Measurements from ENCODE around the gene FMO4. TPM values are rescaled to one million over a fixed set of nuclear protein-coding genes. Genes with fewer than 3 reads are reported as not detected.

The FMO4 gene
- total and polyA plus RNA-seq, 9 of the 15 experiments (the other 6 are each of a cell fraction or from before 2014, with no cell fraction given), result 0.25 to 1.1 (median 0.54) TPM; not detected in 2

DNA sequence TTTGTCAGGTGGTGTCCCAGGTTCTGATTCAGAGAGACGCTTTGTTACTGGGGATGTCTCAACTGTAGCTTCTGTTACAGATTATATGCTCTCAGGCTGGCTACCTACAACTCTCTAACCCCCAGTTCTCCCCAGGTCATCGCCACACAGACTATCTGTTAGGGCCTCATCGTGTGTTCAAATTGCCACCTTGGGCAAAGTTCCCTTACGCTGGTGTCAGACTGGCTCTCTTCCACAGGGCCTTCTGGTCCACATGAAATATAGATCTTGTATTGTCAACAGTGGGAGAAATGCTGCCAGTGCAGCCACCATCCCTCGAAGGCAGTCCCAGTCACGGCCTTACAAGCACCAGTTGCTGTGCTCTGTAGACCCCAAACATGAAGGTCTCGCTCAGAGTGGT, 15.3 kb downstream of the FMO4 start:
- ATAC-seq (no peak), DNase-seq (ENCODE audit: extremely low read depth in 1 of 4, low spot score in 3 of 4) (no peak), FAIRE-seq (no peak)
- intact Hi-C loops (cut with micrococcal nuclease), result no loop called here
- H3K27ac ChIP-seq (ENCODE audit: extremely low read depth, low read depth, low read length), result no peak overlapping the region
- in situ Hi-C loops (cut with MboI), result no loop called here
- ChIA-PET POLR2A (no interaction called here), CTCF (ENCODE audit: low intra/inter-chr PET ratio) (no interaction called here)
- no peak overlapping the region for H2AFZ ChIP-seq (ENCODE audit: low read depth, low read length)
- H3K4me1 ChIP-seq (replicated peaks in 1 of 2; ENCODE audit: control insufficient read depth in 2 of 2, insufficient read depth in 2 of 2, low read length in 2 of 2), result no peaks in the 10 kb centered on the region
- no peak overlapping the region for H3K4me3 ChIP-seq
- H3K79me2 ChIP-seq (ENCODE audit: control insufficient read depth, insufficient read depth, low read length), result no peaks in the 10 kb centered on the region
- BruUV-seq (replicated peaks), result no TSS peak
- no peaks in the 10 kb centered on the region for H3K9me1 ChIP-seq (ENCODE audit: control insufficient read depth, insufficient read depth, low read length)
- H3K27me3 ChIP-seq (ENCODE audit: control insufficient read depth in 2 of 2, insufficient read depth in 2 of 2, low read length in 2 of 2), result no peaks in the 10 kb centered on the region
- H4K20me1 ChIP-seq (replicated peaks; ENCODE audit: control insufficient read depth, insufficient read depth, low read length), result no peaks in the 10 kb centered on the region
- no peaks in the 10 kb centered on the region for H3K9me3 ChIP-seq (replicated peaks; ENCODE audit: control insufficient read depth, insufficient read depth, low read depth, low read length)
- H3K4me2 ChIP-seq (ENCODE audit: insufficient read depth, low read length), result no peak overlapping the region
- 2% methylated on average over 7 of the region's 7 CpGs for WGBS (ENCODE audit: insufficient coverage, low coverage, missing lambda C conversion rate)
- TF ChIP-seq POLR2AphosphoS5 (IDR thresholded peaks at IDR 0.05; ENCODE audit: control insufficient read depth, insufficient read depth, low read depth, low read length), result no peak
- no peak for TF ChIP-seq LEF1 (IDR thresholded peaks at IDR 0.05)
- TF ChIP-seq TOE1 (IDR thresholded peaks at IDR 0.05; ENCODE audit: borderline replicate concordance), result no peak
- TF ChIP-seq TOE1 (CRISPR knock-in tag; IDR thresholded peaks at IDR 0.05; ENCODE audit: borderline replicate concordance, low read depth), result no peak
- no peak for TF ChIP-seq ZNF316 (IDR thresholded peaks at IDR 0.05)
- TF ChIP-seq, protein P1, sequence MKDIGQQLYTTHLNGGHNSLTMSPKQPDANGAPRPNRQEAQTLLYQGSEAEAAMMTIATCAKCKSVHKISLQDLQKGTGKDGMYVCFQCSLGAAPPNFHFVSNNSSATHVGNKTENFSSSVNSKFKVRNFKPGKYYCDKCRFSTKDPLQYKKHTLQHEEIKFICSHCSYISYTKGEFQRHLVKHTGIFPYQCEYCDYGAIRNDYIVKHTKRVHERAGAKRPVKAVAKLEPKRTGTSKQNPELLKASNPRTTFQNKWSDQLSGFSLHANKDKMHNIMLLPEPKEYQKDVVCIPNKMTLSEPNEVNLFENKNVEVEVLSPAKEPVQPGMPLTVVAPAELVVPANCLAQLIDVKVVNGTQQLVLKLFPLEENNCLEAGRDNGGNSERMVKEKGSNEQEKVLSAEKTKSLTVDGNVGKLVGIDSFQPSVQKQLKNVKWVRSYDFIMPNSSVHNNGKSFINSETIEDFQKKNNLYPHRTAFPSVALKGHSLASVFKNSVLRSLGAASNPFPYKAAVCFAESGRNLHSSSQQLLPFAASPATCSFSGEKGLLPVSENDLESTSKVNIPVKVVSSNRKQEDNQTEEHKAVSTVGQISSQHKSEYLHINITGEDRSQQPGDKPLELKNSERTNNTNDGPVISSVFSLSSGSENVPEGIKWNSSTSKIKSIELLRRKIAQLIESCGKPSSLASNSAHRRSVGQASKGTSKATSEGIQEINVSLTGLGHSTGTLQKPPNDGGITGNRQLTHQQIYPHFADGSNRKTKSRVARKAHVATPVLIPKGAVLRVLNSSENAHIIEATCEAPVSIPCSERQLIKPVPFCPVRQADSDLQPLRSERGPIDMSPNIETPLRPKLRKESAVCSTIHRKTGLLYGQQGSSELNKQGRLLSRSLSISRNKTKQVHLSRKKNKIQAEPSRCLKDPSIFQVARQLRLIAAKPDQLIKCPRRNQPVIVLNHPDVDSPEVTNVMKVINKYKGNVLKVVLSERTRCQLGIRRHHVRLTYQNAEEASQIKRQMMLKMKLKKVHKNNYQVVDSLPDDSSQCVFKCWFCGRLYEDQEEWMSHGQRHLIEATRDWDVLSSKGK (CRISPR knock-in tag; IDR thresholded peaks at IDR 0.05), result no peak
- TF ChIP-seq, protein P2, sequence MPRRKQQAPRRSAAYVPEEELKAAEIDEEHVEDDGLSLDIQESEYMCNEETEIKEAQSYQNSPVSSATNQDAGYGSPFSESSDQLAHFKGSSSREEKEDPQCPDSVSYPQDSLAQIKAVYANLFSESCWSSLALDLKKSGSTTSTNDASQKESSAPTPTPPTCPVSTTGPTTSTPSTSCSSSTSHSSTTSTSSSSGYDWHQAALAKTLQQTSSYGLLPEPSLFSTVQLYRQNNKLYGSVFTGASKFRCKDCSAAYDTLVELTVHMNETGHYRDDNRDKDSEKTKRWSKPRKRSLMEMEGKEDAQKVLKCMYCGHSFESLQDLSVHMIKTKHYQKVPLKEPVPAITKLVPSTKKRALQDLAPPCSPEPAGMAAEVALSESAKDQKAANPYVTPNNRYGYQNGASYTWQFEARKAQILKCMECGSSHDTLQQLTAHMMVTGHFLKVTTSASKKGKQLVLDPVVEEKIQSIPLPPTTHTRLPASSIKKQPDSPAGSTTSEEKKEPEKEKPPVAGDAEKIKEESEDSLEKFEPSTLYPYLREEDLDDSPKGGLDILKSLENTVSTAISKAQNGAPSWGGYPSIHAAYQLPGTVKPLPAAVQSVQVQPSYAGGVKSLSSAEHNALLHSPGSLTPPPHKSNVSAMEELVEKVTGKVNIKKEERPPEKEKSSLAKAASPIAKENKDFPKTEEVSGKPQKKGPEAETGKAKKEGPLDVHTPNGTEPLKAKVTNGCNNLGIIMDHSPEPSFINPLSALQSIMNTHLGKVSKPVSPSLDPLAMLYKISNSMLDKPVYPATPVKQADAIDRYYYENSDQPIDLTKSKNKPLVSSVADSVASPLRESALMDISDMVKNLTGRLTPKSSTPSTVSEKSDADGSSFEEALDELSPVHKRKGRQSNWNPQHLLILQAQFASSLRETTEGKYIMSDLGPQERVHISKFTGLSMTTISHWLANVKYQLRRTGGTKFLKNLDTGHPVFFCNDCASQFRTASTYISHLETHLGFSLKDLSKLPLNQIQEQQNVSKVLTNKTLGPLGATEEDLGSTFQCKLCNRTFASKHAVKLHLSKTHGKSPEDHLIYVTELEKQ (CRISPR knock-in tag; IDR thresholded peaks at IDR 0.05), result no peak
- no peak for TF ChIP-seq ZNF79 (CRISPR knock-in tag; IDR thresholded peaks at IDR 0.05; ENCODE audit: low read depth)
- no peak for TF ChIP-seq ZNF778 (CRISPR knock-in tag; IDR thresholded peaks at IDR 0.05)
- no peak for TF ChIP-seq CSDE1 (IDR thresholded peaks at IDR 0.05)
- TF ChIP-seq HDAC6 (IDR thresholded peaks at IDR 0.05; ENCODE audit: low read depth, low read length), result no peak
- TF ChIP-seq ARID2 (IDR thresholded peaks at IDR 0.05), result no peak
- TF ChIP-seq, protein P3, sequence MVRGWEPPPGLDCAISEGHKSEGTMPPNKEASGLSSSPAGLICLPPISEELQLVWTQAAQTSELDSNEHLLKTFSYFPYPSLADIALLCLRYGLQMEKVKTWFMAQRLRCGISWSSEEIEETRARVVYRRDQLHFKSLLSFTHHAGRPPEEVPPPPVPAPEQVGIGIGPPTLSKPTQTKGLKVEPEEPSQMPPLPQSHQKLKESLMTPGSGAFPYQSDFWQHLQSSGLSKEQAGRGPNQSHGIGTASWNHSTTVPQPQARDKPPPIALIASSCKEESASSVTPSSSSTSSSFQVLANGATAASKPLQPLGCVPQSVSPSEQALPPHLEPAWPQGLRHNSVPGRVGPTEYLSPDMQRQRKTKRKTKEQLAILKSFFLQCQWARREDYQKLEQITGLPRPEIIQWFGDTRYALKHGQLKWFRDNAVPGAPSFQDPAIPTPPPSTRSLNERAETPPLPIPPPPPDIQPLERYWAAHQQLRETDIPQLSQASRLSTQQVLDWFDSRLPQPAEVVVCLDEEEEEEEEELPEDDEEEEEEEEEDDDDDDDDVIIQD (CRISPR knock-in tag; IDR thresholded peaks at IDR 0.05), result no peak
- H3K9ac ChIP-seq (ENCODE audit: insufficient read depth in 1 of 2, low read depth in 2 of 2, low read length in 2 of 2), result no peak overlapping the region
- no peaks in the 10 kb centered on the region for H3K36me3 ChIP-seq (ENCODE audit: control insufficient read depth, insufficient read depth, low read length)
